ENCODE results near the gene ZNF394.
"Not testable (repeated sequence)": the region's sequence is repeated elsewhere in the genome, so short reads cannot be mapped to it uniquely, and the experiment has no call there.

ZNF394 gene

DNA sequence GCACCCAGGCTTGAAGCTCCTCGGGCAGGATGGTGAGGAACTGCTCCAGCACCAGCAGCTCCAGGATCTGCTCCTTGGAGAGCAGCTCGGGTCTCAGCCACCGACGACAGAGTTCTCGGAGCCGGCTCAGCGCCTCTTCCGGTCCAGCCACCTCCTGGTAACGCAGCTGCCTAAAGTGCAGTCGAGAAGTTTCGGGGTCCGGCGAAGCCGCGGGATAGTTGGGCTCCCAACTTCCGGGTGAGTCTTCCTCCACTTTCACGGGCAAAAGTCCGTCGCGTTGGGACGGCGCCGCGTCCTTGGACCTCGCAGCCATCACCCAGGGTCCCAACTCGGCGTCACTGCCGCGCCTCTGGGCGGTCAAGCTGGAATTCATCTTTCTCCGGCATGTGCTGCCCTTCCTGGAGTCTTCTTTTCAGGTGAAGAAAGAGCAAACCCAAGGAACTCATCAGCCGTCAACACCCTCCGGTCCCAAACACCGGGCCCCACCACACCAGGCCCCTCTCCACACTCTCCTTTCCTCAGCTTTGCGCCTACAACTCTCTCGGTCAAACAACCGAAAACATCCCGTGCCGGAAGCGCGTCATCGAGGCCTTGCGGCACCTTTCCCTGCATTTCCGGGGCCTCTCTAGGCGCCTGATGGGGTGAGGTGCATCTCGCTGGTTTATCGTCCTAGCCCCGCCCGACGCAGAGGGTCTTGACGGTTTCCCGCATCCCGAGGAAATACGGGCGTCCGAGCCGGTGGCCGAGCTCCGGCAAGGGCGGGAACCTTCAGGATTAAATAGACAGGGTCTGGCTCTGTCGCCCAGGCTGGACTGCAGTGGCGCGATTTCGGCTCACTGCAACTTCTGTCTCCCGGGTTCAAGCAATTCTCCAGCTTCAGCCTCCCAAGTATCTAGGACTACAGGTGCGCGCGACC lies at the start of gene ZNF394:
TSS of gene ZNF394 (minus strand) at position 561 of the 916 bp plus-strand sequence. CDS start at position 373, 188 bp downstream.
- TF ChIP-seq, protein P1, sequence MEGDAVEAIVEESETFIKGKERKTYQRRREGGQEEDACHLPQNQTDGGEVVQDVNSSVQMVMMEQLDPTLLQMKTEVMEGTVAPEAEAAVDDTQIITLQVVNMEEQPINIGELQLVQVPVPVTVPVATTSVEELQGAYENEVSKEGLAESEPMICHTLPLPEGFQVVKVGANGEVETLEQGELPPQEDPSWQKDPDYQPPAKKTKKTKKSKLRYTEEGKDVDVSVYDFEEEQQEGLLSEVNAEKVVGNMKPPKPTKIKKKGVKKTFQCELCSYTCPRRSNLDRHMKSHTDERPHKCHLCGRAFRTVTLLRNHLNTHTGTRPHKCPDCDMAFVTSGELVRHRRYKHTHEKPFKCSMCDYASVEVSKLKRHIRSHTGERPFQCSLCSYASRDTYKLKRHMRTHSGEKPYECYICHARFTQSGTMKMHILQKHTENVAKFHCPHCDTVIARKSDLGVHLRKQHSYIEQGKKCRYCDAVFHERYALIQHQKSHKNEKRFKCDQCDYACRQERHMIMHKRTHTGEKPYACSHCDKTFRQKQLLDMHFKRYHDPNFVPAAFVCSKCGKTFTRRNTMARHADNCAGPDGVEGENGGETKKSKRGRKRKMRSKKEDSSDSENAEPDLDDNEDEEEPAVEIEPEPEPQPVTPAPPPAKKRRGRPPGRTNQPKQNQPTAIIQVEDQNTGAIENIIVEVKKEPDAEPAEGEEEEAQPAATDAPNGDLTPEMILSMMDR (conservative IDR thresholded peaks at IDR 0.05; ENCODE audit: control insufficient read depth, insufficient read depth, low read depth, low read length), result no peak
- peak; percentile 90 for DNase-seq (ENCODE audit: low read depth)
- H3K4me3 ChIP-seq (ENCODE audit: control insufficient read depth, low read depth, low read length), result peak within 1 kb of the TSS; percentile 99

DNA sequence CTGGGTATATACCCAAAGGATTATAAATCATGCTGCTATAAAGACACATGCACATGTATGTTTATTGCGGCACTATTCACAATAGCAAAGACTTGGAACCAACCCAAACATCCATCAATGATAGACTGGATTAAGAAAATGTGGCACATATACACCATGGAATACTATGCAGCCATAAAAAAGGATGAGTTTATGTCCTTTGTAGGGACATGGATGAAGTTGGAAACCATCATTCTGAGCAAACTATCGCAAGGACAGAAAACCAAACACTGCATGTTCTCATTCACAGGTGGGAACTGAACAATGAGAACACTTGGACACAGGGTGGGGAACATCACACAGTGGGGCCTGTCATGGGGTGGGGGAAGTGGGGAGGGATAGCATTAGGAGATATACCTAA lies 49.5 kb upstream of the ZNF394 start:
- not testable (repeated sequence) for DNase-seq (ENCODE audit: low read depth); H3K4me3 ChIP-seq (ENCODE audit: control insufficient read depth, low read depth, low read length)

DNA sequence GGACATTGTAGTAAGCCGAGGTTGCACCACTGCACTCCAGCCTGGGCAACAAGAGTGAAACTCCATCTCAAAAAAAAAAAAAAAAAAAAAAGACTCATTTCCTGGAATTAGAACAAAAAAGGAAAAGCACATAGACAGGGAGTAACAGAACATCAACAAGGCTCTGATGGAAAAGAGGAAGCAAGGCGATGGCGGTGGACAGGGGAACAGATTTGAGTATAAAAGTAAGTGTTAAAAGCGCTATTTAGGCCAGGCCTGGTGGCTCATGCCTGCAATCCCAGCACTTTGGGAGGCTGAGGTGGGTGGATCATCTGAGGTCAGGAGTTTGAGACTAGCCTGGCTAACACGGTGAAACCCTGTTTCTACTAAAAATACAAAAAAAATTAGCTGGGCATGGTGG lies 45.2 kb upstream of the ZNF394 start:
- not testable (repeated sequence) for H3K4me3 ChIP-seq (ENCODE audit: control insufficient read depth, low read depth, low read length); DNase-seq (ENCODE audit: low read depth)

DNA sequence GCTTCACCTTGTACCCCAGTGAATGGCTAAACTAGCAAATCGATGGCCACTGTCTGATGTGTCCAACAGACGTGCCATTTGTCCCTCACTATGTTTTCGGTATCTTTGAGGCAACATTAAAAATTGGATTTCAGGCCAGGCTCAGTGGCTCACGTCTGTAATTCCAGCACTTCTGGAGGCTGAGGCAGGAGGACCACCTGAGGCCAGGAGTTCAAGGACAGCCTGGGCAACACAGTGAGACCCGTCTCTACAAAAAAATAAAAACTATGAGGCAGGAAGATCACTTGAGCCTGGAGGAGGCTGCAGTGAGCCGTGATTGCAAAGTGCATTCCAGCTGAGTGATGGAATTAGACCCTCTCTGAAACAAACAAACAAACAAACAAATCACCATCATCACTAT lies 43.8 kb upstream of the ZNF394 start:
- DNase-seq (ENCODE audit: low read depth), result no peak
- TF ChIP-seq, protein P1 (conservative IDR thresholded peaks at IDR 0.05; ENCODE audit: control insufficient read depth, insufficient read depth, low read depth, low read length), result no peak
- H3K4me3 ChIP-seq (ENCODE audit: control insufficient read depth, low read depth, low read length), result no peak overlapping the region

DNA sequence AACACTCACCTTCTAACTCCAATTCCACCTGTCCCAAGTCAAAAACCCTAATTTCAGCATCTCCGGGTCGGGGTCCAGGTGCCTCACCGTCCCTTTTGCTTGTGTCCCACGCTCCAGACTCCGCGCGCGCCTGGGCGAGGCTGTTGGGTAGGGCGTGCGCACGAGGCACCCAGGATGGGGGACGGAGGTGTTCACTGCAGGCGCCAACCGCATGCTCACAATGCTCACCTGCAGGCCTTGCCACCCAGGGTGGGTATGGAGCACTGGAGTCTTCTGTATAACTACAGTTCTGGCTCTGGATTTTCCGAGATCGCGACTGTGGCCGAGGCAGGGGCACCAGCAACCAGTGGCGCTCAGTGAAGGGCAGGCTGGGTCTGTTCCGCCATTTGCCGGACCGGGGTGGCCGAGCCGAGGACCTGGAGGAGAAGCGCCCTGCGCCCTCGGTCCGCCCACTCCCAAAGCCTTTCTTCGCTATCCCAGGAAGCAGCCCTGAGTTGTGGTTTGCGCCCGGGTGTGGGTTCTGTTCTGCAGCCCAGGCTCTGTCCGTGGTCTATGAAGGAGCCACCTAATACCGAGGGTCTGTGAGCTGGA lies 43.1 kb upstream of the ZNF394 start:
- TF ChIP-seq, protein P1 (conservative IDR thresholded peaks at IDR 0.05; ENCODE audit: control insufficient read depth, insufficient read depth, low read depth, low read length), result no peak
- DNase-seq (ENCODE audit: low read depth), result no peak
- no peak overlapping the region for H3K4me3 ChIP-seq (ENCODE audit: control insufficient read depth, low read depth, low read length)

DNA sequence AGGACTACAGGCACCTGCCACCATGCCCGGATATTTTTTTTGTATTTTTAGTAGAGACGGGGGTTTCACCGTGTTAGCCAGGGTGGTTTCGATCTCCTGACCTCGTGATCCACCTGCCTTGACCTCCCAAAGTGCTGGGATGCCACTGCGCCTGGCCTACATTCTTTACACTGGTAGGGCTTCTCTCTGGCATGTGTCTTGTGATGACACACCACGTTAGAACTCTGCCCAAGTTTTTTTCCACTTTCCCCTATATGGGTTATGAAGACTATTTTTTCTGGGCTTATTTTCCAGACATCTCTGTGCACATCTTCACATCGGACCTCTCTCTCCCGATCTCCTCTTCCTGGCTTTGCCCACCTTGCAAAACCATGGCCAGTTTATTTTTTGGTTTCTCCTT lies 41.1 kb upstream of the ZNF394 start:
- H3K4me3 ChIP-seq (ENCODE audit: control insufficient read depth, low read depth, low read length), result no peak overlapping the region
- TF ChIP-seq, protein P1 (conservative IDR thresholded peaks at IDR 0.05; ENCODE audit: control insufficient read depth, insufficient read depth, low read depth, low read length), result no peak
- no peak for DNase-seq (ENCODE audit: low read depth)

DNA sequence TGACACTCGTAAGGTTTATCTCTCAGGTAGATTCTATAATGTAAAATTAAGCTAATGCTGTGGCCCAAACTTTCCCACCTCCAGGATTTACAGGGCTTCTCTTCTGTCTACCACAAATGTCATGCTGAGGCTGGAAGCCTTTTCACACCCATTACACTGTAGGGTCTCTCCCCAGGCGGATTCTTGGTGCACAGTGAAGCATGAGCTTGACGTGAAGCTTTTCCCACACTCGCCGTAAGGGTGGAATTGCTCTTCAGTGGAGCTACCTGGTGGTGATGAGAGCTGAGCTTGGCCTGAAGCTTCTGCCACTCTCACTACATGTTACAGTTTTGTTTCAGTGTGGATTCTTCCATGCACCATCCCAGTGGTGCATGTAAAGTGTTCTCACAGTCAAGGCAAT lies 40.5 kb upstream of the ZNF394 start:
- TF ChIP-seq, protein P1 (conservative IDR thresholded peaks at IDR 0.05; ENCODE audit: control insufficient read depth, insufficient read depth, low read depth, low read length), result no peak
- DNase-seq (ENCODE audit: low read depth), result no peak
- H3K4me3 ChIP-seq (ENCODE audit: control insufficient read depth, low read depth, low read length), result no peak overlapping the region
